HEK293 (cell line): ENCODE results near the gene IFT27.

Experiments
- CTCF ChIA-PET: fragments of 350-600 bp; formaldehyde crosslinking; extraction: SDS; loops from one replicate; lab custom pipeline; 2021; ENCODE audit warnings: antibody characterized with exemption; lab: Yijun Ruan, JAX
- POLR2A ChIA-PET: fragments of 300-600 bp; formaldehyde crosslinking; extraction: SDS; loops from one replicate; lab custom pipeline; 2020; ENCODE audit warnings: antibody characterized with exemption, inconsistent platforms; lab: Yijun Ruan, JAX
- H3K27ac ChIP-seq: fragments of 200-500 bp; sonication (Bioruptor generic); 2 replicates; pipeline ENCODE4 v1.5.1; 2014; ENCODE audit warnings: low read depth, low read length, control low read depth, inconsistent platforms; ENCODE audit errors: extremely low read depth
- H3K36me3 ChIP-seq, 2 experiments: fragments of 200-500 bp in 1 of 2; sonication (Bioruptor generic) in 1 of 2; 1 replicate in 1 of 2; 2 replicates in 1 of 2; pipeline ENCODE4 v1.5.1; 2014 to 2017; ENCODE audit warnings: inconsistent platforms in 2 of 2, low read length in 2 of 2; ENCODE audit not compliant: control insufficient read depth in 2 of 2, insufficient read depth in 1 of 2
- H3K4me1 ChIP-seq: fragments of 200-500 bp; sonication (Bioruptor generic); 2 replicates; pipeline ENCODE4 v1.5.1; 2014; ENCODE audit warnings: mild to moderate bottlenecking, low read length, inconsistent platforms; ENCODE audit not compliant: control insufficient read depth, insufficient read depth
- H3K4me3 ChIP-seq: 2 replicates; pipeline ENCODE4 v1.5.1; 2011; ENCODE audit warnings: low read depth, mild to moderate bottlenecking, control low read depth, low read length, moderate library complexity
- H3K9me3 ChIP-seq: fragments of 200-500 bp; sonication (Bioruptor generic); 2 replicates; pipeline ENCODE4 v1.5.1; 2014; ENCODE audit warnings: low read depth, low read length, inconsistent platforms; ENCODE audit not compliant: control insufficient read depth, insufficient read depth
- BCL11A ChIP-seq: fragments of 450-650 bp; formaldehyde crosslinking; IDR thresholded peaks from 2 replicates; pipeline ENCODE4 v1.5.1; 2016; ENCODE audit warnings: low read depth, missing biosample characterization, missing genetic modification characterization
- GLIS1 ChIP-seq: fragments of 450-650 bp; formaldehyde crosslinking; IDR thresholded peaks from 2 replicates; pipeline ENCODE4 v1.5.1; 2016; ENCODE audit warnings: missing biosample characterization, missing genetic modification characterization
- PRDM4 ChIP-seq: fragments of 450-650 bp; formaldehyde crosslinking; IDR thresholded peaks from 2 replicates; pipeline ENCODE4 v1.5.1; 2017; ENCODE audit warnings: missing biosample characterization, missing genetic modification characterization
- SETDB1 ChIP-seq: IDR thresholded peaks from one replicate; pipeline ENCODE4 v1.6.1; 2017; ENCODE audit warnings: mild to moderate bottlenecking, low read length, moderate library complexity, mixed read lengths; ENCODE audit not compliant: insufficient read length
- SP3 ChIP-seq: fragments of 450-650 bp; formaldehyde crosslinking; IDR thresholded peaks from 2 replicates; pipeline ENCODE4 v1.5.1; 2016; ENCODE audit warnings: missing biosample characterization, missing genetic modification characterization
- YY2 ChIP-seq: fragments of 450-650 bp; formaldehyde crosslinking; IDR thresholded peaks from 2 replicates; pipeline ENCODE4 v1.5.1; 2016; ENCODE audit warnings: missing biosample characterization, missing genetic modification characterization
- ZBTB1 ChIP-seq: fragments of 450-650 bp; formaldehyde crosslinking; IDR thresholded peaks from 2 replicates; pipeline ENCODE4 v1.5.1; 2016; ENCODE audit warnings: missing biosample characterization, missing genetic modification characterization
- ZNF132 ChIP-seq: fragments of 450-650 bp; formaldehyde crosslinking; IDR thresholded peaks from 2 replicates; pipeline ENCODE4 v1.5.1; 2017; ENCODE audit warnings: missing biosample characterization, missing genetic modification characterization, borderline replicate concordance
- ZNF16 ChIP-seq: fragments of 450-650 bp; formaldehyde crosslinking; IDR thresholded peaks from 2 replicates; pipeline ENCODE4 v1.5.1; 2016; ENCODE audit warnings: low read depth, missing biosample characterization, missing genetic modification characterization
- ZNF174 ChIP-seq: fragments of 450-650 bp; formaldehyde crosslinking; IDR thresholded peaks from 2 replicates; pipeline ENCODE4 v1.5.0; 2017; ENCODE audit warnings: missing biosample characterization, mild to moderate bottlenecking, missing genetic modification characterization
- ZNF175 ChIP-seq: fragments of 450-650 bp; formaldehyde crosslinking; IDR thresholded peaks from 2 replicates; pipeline ENCODE4 v1.5.1; 2016; ENCODE audit warnings: missing biosample characterization, missing genetic modification characterization
- ZNF214 ChIP-seq: fragments of 450-650 bp; formaldehyde crosslinking; IDR thresholded peaks from 2 replicates; pipeline ENCODE4 v1.5.1; 2017; ENCODE audit warnings: missing biosample characterization, mild to moderate bottlenecking, missing genetic modification characterization, borderline replicate concordance
- ZNF221 ChIP-seq: fragments of 450-650 bp; formaldehyde crosslinking; IDR thresholded peaks from 2 replicates; pipeline ENCODE4 v1.5.1; 2017; ENCODE audit warnings: missing biosample characterization, missing genetic modification characterization, borderline replicate concordance
- ZNF292 ChIP-seq: fragments of 450-650 bp; formaldehyde crosslinking; IDR thresholded peaks from 2 replicates; pipeline ENCODE4 v1.5.1; 2016; ENCODE audit warnings: low read depth, missing biosample characterization, missing genetic modification characterization, borderline replicate concordance
- ZNF302 ChIP-seq: fragments of 450-650 bp; formaldehyde crosslinking; IDR thresholded peaks from 2 replicates; pipeline ENCODE4 v1.5.1; 2016; ENCODE audit warnings: missing biosample characterization, missing genetic modification characterization, low read depth
- ZNF341 ChIP-seq: fragments of 450-650 bp; formaldehyde crosslinking; IDR thresholded peaks from 2 replicates; pipeline ENCODE4; 2016; ENCODE audit warnings: low read depth, missing biosample characterization, missing genetic modification characterization
- ZNF362 ChIP-seq: fragments of 450-650 bp; formaldehyde crosslinking; IDR thresholded peaks from 2 replicates; pipeline ENCODE4 v1.5.1; 2016; ENCODE audit warnings: missing biosample characterization, missing genetic modification characterization
- ZNF501 ChIP-seq: fragments of 450-650 bp; formaldehyde crosslinking; IDR thresholded peaks from 2 replicates; pipeline ENCODE4 v1.5.1; 2016; ENCODE audit warnings: missing biosample characterization, missing genetic modification characterization
- ZNF600 ChIP-seq: fragments of 450-650 bp; formaldehyde crosslinking; IDR thresholded peaks from 2 replicates; pipeline ENCODE4 v1.5.1; 2016; ENCODE audit warnings: missing biosample characterization, missing genetic modification characterization
- ZNF664 ChIP-seq: fragments of 450-650 bp; formaldehyde crosslinking; IDR thresholded peaks from 2 replicates; pipeline ENCODE4 v1.5.1; 2016; ENCODE audit warnings: missing biosample characterization, missing genetic modification characterization
- TF ChIP-seq, protein P1 (sequence below): fragments of 450-650 bp; formaldehyde crosslinking; IDR thresholded peaks from 2 replicates; pipeline ENCODE4 v1.5.1; 2017; ENCODE audit warnings: missing biosample characterization, missing genetic modification characterization

Gene IFT27

GRCh38 chr22:36765943-36766450, 9.9 kb downstream of the IFT27 start (continued):
- TF ChIP-seq ZNF341 (no peak), ZNF600 (tag by site-specific recombination) (no peak), ZNF664 (tag by site-specific recombination) (no peak), BCL11A (tag by site-specific recombination) (no peak), ZNF132 (tag by site-specific recombination) (no peak), ZNF221 (no peak)

- Histone ChIP-seq H3K27ac (no peak overlapping the region), H3K4me3 (no peak overlapping the region), H3K36me3 (peaks cover 3 to 78% of the 10 kb centered on the region in 2 experiments; a peak in 1 of 3 replicates), H3K4me1 (no peaks in the 10 kb centered on the region), H3K9me3 (no peaks in the 10 kb centered on the region)
- POLR2A ChIA-PET, result interaction anchor here (1.9 kb wide), 1 partner anchor 11 kb away, joined by 4 read pairs; the partner anchor contains the start of gene IFT27
- CTCF ChIA-PET, result interaction anchor here (0.7 to 5.7 kb wide), 5 partner anchors 8 to 195 kb away, joined by 3 to 48 read pairs (median 4); no protein-coding TSS in a partner anchor
- TF ChIP-seq, protein P1, sequence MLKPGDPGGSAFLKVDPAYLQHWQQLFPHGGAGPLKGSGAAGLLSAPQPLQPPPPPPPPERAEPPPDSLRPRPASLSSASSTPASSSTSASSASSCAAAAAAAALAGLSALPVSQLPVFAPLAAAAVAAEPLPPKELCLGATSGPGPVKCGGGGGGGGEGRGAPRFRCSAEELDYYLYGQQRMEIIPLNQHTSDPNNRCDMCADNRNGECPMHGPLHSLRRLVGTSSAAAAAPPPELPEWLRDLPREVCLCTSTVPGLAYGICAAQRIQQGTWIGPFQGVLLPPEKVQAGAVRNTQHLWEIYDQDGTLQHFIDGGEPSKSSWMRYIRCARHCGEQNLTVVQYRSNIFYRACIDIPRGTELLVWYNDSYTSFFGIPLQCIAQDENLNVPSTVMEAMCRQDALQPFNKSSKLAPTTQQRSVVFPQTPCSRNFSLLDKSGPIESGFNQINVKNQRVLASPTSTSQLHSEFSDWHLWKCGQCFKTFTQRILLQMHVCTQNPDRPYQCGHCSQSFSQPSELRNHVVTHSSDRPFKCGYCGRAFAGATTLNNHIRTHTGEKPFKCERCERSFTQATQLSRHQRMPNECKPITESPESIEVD (tag by site-specific recombination), result no peak
- TF ChIP-seq ZNF362 (tag by site-specific recombination) (no peak), SP3 (no peak), ZNF16 (tag by site-specific recombination) (no peak), ZNF341 (no peak), ZNF174 (tag by site-specific recombination) (no peak), ZNF175 (no peak), YY2 (no peak), ZNF302 (tag by site-specific recombination) (no peak), PRDM4 (tag by site-specific recombination) (no peak), ZNF292 (tag by site-specific recombination) (no peak), ZNF501 (no peak), SETDB1 (no peak), GLIS1 (tag by site-specific recombination) (no peak), ZBTB1 (tag by site-specific recombination) (no peak), ZNF214 (tag by site-specific recombination) (no peak)
These were observed 10.6 kb downstream of the IFT27 start for GRCh38 chr22:36765131-36765942.
